GM19463 (cell line): ENCODE measurements around the gene SOCS4.
"Not testable (repeated sequence)": the region's sequence is repeated elsewhere in the genome, so short reads cannot be mapped to it uniquely, and the experiment has no call there.

Experiments
- ATAC-seq: cut with Tn5 transposase; IDR thresholded peaks from one replicate; pipeline ENCODE4 v1.9.1; 2021; ENCODE audit warnings: mild to moderate bottlenecking, moderate library complexity; ENCODE audit not compliant: unreplicated experiment

Gene SOCS4

DNA sequence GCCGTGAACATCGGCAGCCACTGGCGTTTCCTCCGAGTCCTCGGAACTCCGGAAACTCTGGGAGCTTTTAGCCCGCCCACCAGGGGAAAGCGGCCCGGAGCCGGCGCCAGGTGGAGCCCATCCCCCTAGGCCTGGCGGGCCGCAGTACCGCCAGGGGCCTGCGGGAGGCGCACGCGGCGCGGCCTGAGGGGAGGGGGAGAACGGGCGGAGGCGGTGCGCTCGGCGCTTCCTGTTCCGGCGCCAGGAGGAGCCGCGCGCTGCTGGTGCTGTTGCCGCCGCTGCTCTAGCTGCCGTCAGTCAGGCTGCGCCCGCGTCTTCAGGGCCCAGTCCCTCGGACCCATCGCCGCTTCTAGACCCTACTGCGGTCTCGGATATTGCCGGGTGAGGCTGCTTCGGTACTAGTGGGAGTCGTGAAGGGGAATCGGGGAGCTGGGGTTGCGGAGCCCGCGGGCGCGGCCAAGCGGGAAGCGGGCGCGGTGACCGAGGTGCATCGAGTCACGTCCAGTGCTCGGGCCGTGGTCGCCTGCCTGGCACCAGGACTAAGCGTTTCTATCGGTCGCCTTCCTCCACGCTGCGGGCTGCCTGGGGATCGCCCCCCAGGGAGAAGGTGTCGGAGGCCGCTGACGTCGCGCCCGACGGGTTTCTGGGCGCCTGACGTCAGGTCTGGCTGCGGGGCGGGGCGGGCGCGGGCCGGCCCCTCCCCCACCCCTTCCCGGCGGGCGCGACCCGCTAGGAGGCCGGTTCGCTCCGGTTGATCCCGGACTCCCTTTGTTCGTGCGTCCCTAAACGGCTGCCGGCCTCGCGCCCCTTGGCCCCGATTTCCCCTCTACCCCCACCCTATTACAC is 24.6 kb downstream of the SOCS4 start, which contains the start of gene MAPK1IP1L:
Gene MAPK1IP1L, plus strand, starts transcription at position 225 of the 846 bp plus-strand sequence. CDS start 10,037 bp downstream, outside the sequence.
- peak; percentile 79 for ATAC-seq

GRCh38 chr14:55052269-55052930 is 25.4 kb downstream of the SOCS4 start:
- ATAC-seq: peak; percentile 10

DNA sequence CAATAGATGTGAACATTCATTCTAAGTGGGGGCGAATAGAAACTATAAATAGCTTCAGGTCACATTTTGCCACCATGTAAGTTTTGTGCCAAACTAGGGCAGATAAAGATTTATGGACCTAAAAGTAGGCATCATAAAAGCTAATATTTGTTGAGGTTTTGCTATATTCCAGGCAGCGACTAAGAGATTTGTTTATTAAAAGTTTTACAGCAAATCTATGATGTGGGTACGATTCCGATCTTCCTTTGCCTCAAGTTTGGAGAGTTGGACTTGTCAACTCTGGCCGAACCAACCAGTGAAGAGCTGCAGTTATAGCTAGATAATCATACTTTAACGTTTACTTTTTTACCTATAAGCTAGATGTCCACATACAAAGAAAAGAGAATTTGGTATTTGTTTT is 26.0 kb downstream of the SOCS4 start:
- ATAC-seq: no peak

GRCh38 chr14:55053500-55053899 is 26.5 kb downstream of the SOCS4 start:
- no peak for ATAC-seq

- ATAC-seq: no peak
Measured at GRCh38 chr14:55054098-55054497, 27.1 kb downstream of the SOCS4 start.

GRCh38 chr14:55057919-55058318 is 30.9 kb downstream of the SOCS4 start:
- ATAC-seq: no peak

DNA sequence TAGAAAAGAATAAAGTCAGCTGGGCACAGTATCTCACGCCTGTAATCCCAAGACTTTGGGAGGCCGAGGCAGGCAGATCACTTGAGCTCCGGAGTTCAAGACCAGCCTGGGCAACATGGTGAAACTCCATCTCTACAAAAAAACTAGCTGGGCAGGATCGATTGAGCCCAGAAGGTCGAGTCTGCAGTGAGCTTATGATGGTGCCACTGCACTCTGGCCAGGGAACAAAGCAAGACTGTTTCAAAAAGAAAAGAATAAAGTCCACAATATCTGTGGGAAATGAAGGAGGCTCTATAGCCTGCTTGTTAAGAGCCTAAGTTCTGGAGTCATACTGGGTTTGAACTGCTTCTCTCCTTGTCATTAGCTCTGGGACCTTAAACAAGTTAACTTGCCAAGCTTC is 32.3 kb downstream of the SOCS4 start:
- no peak for ATAC-seq

- ATAC-seq: no peak
Measured at GRCh38 chr14:55062517-55063351, 35.7 kb downstream of the SOCS4 start.

DNA sequence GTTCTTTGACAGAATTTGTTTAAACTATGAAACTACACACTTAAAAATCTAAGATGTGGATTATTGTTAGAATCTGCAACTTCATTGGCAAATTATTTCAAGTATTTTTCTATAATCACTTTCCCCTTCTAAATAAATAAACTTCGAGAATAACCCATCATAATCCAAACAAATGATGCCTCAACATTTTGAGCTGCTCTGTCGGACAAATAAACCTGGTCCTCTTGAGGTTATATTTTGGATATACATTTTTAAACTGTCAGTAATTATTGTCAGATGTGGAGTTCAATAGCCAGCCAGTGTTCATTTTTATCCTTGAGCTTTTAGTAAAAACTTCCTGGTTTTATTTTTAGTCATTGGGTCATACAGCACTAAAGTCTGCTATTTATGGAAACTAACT is 37.9 kb downstream of the SOCS4 start:
- not testable (repeated sequence) for ATAC-seq

- ATAC-seq: no peak
Measured at GRCh38 chr14:55065411-55065810, 38.4 kb downstream of the SOCS4 start.

- ATAC-seq: no peak
Measured at GRCh38 chr14:55066223-55066622, 39.2 kb downstream of the SOCS4 start.

DNA sequence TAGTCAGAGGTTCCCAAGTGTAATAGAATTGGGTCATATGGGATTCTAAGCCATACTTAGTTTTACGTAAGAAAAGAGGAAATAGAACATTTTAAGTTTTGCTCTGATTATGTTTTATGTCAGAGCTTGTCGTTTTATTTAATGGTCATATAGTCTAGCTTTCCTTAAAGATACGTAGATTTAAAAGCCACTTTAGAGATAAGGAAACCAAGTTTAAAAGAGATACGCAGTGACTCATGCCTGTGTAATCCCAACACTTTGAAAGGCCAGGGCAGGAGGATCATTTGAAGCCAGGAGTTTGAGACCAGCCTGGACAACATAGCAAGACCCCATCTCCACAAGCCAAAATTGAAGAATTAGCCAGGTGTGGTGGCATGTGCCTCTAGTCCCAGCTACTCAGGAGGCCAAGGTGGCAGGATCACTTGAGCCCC is 44.0 kb downstream of the SOCS4 start:
- ATAC-seq: no peak

- ATAC-seq: peak; percentile 53
Measured at GRCh38 chr14:55071870-55072640, 45.0 kb downstream of the SOCS4 start.

DNA sequence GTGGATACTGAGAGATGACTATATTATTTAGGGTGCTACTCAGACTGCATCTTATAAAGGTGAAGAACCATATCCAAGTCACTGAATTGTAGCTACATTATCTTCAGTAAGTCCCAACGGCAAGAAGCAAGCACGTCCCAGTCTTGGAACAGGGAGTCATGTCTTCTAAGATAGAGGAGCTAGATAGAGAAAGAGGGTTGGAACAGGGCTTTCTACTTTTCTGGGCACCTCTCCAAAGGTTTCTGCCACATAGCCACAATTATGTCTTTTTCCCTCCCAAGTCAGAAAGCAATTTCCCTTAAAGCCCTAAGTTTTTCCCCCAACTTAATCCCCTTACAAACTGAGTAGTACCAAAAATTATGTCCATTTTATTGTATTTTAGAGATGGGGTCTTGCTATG is 46.8 kb downstream of the SOCS4 start:
- ATAC-seq: no peak

GRCh38 chr14:55074662-55075061 is 47.6 kb downstream of the SOCS4 start:
- ATAC-seq: peak; percentile 38

DNA sequence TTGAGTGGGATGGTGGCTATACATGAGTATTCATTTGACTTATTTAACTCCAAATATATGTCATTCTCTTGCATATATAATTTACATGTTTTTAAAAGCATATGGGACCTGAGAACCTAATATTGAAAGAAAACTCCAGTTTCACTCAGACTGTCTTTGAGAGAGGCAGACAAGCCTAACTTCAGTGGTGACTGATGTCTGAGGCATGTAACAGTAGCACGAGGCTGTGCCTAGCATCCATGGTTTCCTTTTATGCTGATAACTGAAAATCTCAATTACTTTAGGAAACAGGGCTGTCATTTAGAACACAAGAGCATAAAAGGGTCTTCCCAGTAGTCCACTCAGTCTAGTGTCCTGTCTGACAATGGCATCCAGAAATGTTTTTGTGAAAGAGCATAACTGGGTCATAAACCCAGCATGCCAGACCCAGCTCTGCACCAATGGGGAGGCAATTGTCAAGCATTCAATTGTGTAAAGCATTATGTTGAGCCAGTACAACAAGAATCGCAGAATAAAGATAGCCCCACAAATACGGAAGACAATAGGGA is 48.7 kb downstream of the SOCS4 start:
- ATAC-seq: no peak

GRCh38 chr14:55077170-55078151 is 50.4 kb downstream of the SOCS4 start:
- no peak for ATAC-seq

GRCh38 chr14:55079961-55080360 is 52.9 kb downstream of the SOCS4 start:
- not testable (repeated sequence) for ATAC-seq
